H9 (cell line): ENCODE data around the gene EPC1. TPM values are rescaled to one million over a fixed set of nuclear protein-coding genes. Genes with fewer than 3 reads are reported as not detected.
A peak's percentile ranks its signal among the peaks of the same experiment; 100 is the strongest.

ENCODE experiments used
- DNase-seq: peaks from one replicate; pipeline ENCODE4 v3.0.0-alpha.2; 2017
- H2AFZ ChIP-seq: one replicate; pipeline ENCODE4 v1.6.1; 2013; ENCODE audit warnings: mild to moderate bottlenecking, low read length, control low read depth, moderate library complexity
- H2AK5ac ChIP-seq: 2 replicates; pipeline ENCODE4 v1.6.1; 2013; ENCODE audit warnings: low read length, control low read depth, mixed read lengths; ENCODE audit not compliant: insufficient read length
- H2BK120ac ChIP-seq: one replicate; pipeline ENCODE4 v1.6.1; 2013; ENCODE audit warnings: low read depth, mild to moderate bottlenecking, low read length, control low read depth, inconsistent platforms; ENCODE audit not compliant: poor library complexity, severe bottlenecking
- H2BK12ac ChIP-seq: 2 replicates; pipeline ENCODE4 v1.6.1; 2013; ENCODE audit warnings: low read length, control low read depth, mixed read lengths, low read depth; ENCODE audit not compliant: insufficient read length
- H2BK15ac ChIP-seq: 2 replicates; pipeline ENCODE4 v1.6.1; 2013; ENCODE audit warnings: low read depth, low read length, control low read depth
- H2BK20ac ChIP-seq: one replicate; pipeline ENCODE4 v1.6.1; 2013; ENCODE audit warnings: low read depth, mild to moderate bottlenecking, low read length, control low read depth, inconsistent platforms; ENCODE audit not compliant: poor library complexity, severe bottlenecking
- H2BK5ac ChIP-seq: 2 replicates; pipeline ENCODE4 v1.6.1; 2013; ENCODE audit warnings: low read length, control low read depth, mixed read lengths; ENCODE audit not compliant: insufficient read length
- H3K14ac ChIP-seq: 2 replicates; pipeline ENCODE4 v1.6.1; 2013; ENCODE audit warnings: low read length, control low read depth; ENCODE audit not compliant: insufficient read depth
- H3K18ac ChIP-seq: 2 replicates; pipeline ENCODE4 v1.6.1; 2013; ENCODE audit warnings: low read depth, mild to moderate bottlenecking, mixed read lengths, low read length, control low read depth; ENCODE audit not compliant: insufficient read length
- H3K23ac ChIP-seq: 2 replicates; pipeline ENCODE4 v1.6.1; 2013; ENCODE audit warnings: low read length, control low read depth, mixed read lengths, low read depth; ENCODE audit not compliant: insufficient read length
- H3K23me2 ChIP-seq: 2 replicates; pipeline ENCODE4 v1.6.1; 2013; ENCODE audit warnings: low read depth, mild to moderate bottlenecking, mixed read lengths, low read length, control low read depth; ENCODE audit not compliant: insufficient read length, poor library complexity, severe bottlenecking
- H3K27ac ChIP-seq: 2 replicates; pipeline ENCODE4 v1.5.1; 2013; ENCODE audit warnings: low read length, control low read depth, mixed read lengths, low read depth; ENCODE audit not compliant: insufficient read length
- H3K27me3 ChIP-seq: 2 replicates; pipeline ENCODE4 v1.6.1; 2013; ENCODE audit warnings: low read length, control low read depth, inconsistent platforms; ENCODE audit not compliant: insufficient read depth
- H3K4ac ChIP-seq: 2 replicates; pipeline ENCODE4 v1.6.1; 2013; ENCODE audit warnings: low read depth, mild to moderate bottlenecking, control low read depth, inconsistent platforms, low read length, moderate library complexity
- H3K4me1 ChIP-seq: 2 replicates; pipeline ENCODE4 v1.6.1; 2013; ENCODE audit warnings: low read length, control low read depth, inconsistent platforms; ENCODE audit not compliant: insufficient read depth
- H3K4me2 ChIP-seq: 2 replicates; pipeline ENCODE4 v1.6.1; 2013; ENCODE audit warnings: low read length, control low read depth, mixed read lengths; ENCODE audit not compliant: insufficient read length, insufficient read depth
- H3K56ac ChIP-seq: 2 replicates; pipeline ENCODE4 v1.6.1; 2013; ENCODE audit warnings: low read depth, mild to moderate bottlenecking, mixed read lengths, low read length, control low read depth; ENCODE audit not compliant: insufficient read length
- H3K79me1 ChIP-seq: 2 replicates; pipeline ENCODE4 v1.6.1; 2013; ENCODE audit warnings: low read depth, mild to moderate bottlenecking, moderate library complexity, low read length, control low read depth, inconsistent platforms; ENCODE audit not compliant: insufficient read depth, poor library complexity, severe bottlenecking
- H3K79me2 ChIP-seq: 2 replicates; pipeline ENCODE4 v1.6.1; 2013; ENCODE audit warnings: low read length, control low read depth, inconsistent platforms; ENCODE audit not compliant: insufficient read depth
- H3K9ac ChIP-seq: 2 replicates; pipeline ENCODE4 v1.6.1; 2013; ENCODE audit warnings: low read length, control low read depth, mixed read lengths; ENCODE audit not compliant: insufficient read length; ENCODE audit errors: extremely low read depth
- H3K9me3 ChIP-seq: one replicate; pipeline ENCODE4 v1.6.1; 2013; ENCODE audit warnings: low read depth, low read length, inconsistent platforms; ENCODE audit not compliant: control insufficient read depth
- H3T11ph ChIP-seq: one replicate; pipeline ENCODE4 v1.6.1; 2013; ENCODE audit warnings: mild to moderate bottlenecking, low read length, control low read depth, inconsistent platforms
- H4K20me1 ChIP-seq: one replicate; pipeline ENCODE4 v1.6.1; 2013; ENCODE audit not compliant: control insufficient read depth, insufficient read length, insufficient read depth
- H4K5ac ChIP-seq: 2 replicates; pipeline ENCODE4 v1.6.1; 2013; ENCODE audit warnings: low read depth, mild to moderate bottlenecking, mixed read lengths, low read length, control low read depth; ENCODE audit not compliant: insufficient read length
- H4K8ac ChIP-seq: replicated peaks from 2 replicates; pipeline ENCODE4 v1.6.1; 2013; ENCODE audit warnings: low read length, control low read depth, mixed read lengths, low read depth; ENCODE audit not compliant: insufficient read length
- H4K91ac ChIP-seq: 2 replicates; pipeline ENCODE4 v1.6.1; 2013; ENCODE audit warnings: low read depth, mild to moderate bottlenecking, moderate library complexity, mixed read lengths, low read length, control low read depth; ENCODE audit not compliant: insufficient read length
- H3K27ac Mint-ChIP-seq, 3 experiments: 2 replicates in 2 of 3; 3 replicates in 1 of 3; pipeline ENCODE4 v1.8.0; 2020 to 2021; ENCODE audit warnings: mixed read lengths in 3 of 3, mild to moderate bottlenecking in 1 of 3, moderate library complexity in 1 of 3
- H3K27me3 Mint-ChIP-seq: 2 replicates; pipeline ENCODE4 v1.8.0; 2021; ENCODE audit warnings: low read depth, mild to moderate bottlenecking, moderate library complexity, mixed read lengths
- H3K36me3 Mint-ChIP-seq, 3 experiments: 2 replicates in 2 of 3; 3 replicates in 1 of 3; pipeline ENCODE4 v1.8.0; 2020 to 2021; ENCODE audit warnings: low read depth in 3 of 3, mixed read lengths in 3 of 3; ENCODE audit not compliant: insufficient read depth in 1 of 3
- H3K4me1 Mint-ChIP-seq, 2 experiments: 2 replicates each; pipeline ENCODE4 v1.8.0; 2020; ENCODE audit warnings: mixed read lengths in 2 of 2
- H3K4me3 Mint-ChIP-seq, 2 experiments: 2 replicates in 1 of 2; 3 replicates in 1 of 2; pipeline ENCODE4 v1.8.0; 2020 to 2021; ENCODE audit warnings: mild to moderate bottlenecking in 2 of 2, mixed read lengths in 2 of 2, moderate library complexity in 1 of 2
- H3K9me3 Mint-ChIP-seq, 2 experiments: 2 replicates in 1 of 2; 3 replicates in 1 of 2; pipeline ENCODE4 v1.8.0; 2020; ENCODE audit warnings: mild to moderate bottlenecking in 2 of 2, mixed read lengths in 2 of 2, moderate library complexity in 1 of 2
- CTCF ChIP-seq: fragments of 200-600 bp; sonication (generic); conservative IDR thresholded peaks from 3 replicates; pipeline ENCODE4 v1.8.0; 2021; ENCODE audit warnings: antibody characterized with exemption, mild to moderate bottlenecking
- WGBS: extraction: QIAGEN DNeasy Blood & Tissue Kit; methylation state at CpG from one replicate; pipeline ENCODE4 v1.1.7; 2013; ENCODE audit warnings: missing lambda C conversion rate, low lambda C conversion rate, mixed read lengths; ENCODE audit not compliant: insufficient read length; ENCODE audit errors: extremely low coverage; 5-methylcytosine and 5-hydroxymethylcytosine counted together
- total RNA-seq: library from RNA; stranded (reverse); gene quantifications from 2 replicates; pipeline ENCODE4 v1.2.1, GENCODE V29; 2021

The EPC1 gene
- total RNA-seq, 1 experiment from 2014 or later: 32.5 TPM

- H2AFZ ChIP-seq: no peak overlapping the region
- H4K5ac ChIP-seq: no peak overlapping the region
- H3K4me2 ChIP-seq: peak overlapping the region; percentile 88
- H2BK20ac ChIP-seq: no peak overlapping the region
- H2BK12ac ChIP-seq: no peak overlapping the region
- H2BK15ac ChIP-seq: no peak overlapping the region
- no peaks in the 10 kb centered on the region for H3K79me1 ChIP-seq
- peak overlapping the region; percentile 11 for H2BK5ac ChIP-seq
- no peak overlapping the region for H3T11ph ChIP-seq
- no peak overlapping the region for H3K23ac ChIP-seq
- Mint-ChIP-seq H3K9me3 (no peaks in the 10 kb centered on the region), H3K27ac (no peak overlapping the region), H3K36me3 (no peaks in the 10 kb centered on the region), H3K4me1 (peaks cover 2 to 5% of the 10 kb centered on the region in 2 experiments; a peak in 1 of 4 replicates), H3K27me3 (no peaks in the 10 kb centered on the region), H3K4me3 (no peak overlapping the region)
- H4K8ac ChIP-seq: no peak overlapping the region
- H3K9ac ChIP-seq: peak overlapping the region; percentile 74
- H3K27ac ChIP-seq: peak overlapping the region; percentile 44
- peak; percentile 89 for DNase-seq
- H3K23me2 ChIP-seq: peaks cover 2% of the 10 kb centered on the region
- H4K91ac ChIP-seq: no peak overlapping the region
- H3K27me3 ChIP-seq: no peaks in the 10 kb centered on the region
- no peak overlapping the region for H3K18ac ChIP-seq
- no peak overlapping the region for H2BK120ac ChIP-seq
- no peaks in the 10 kb centered on the region; the same call in 1 of the 2 replicates for H3K79me2 ChIP-seq
- no peak for TF ChIP-seq CTCF
- WGBS: no CpG with 5 or more reads among the region's 19 CpGs
- no peak overlapping the region; the same call in 1 of the 2 replicates for H3K4ac ChIP-seq
- H4K20me1 ChIP-seq: no peaks in the 10 kb centered on the region
- H3K56ac ChIP-seq: no peak overlapping the region
- no peak overlapping the region for H3K14ac ChIP-seq
- H3K4me1 ChIP-seq: peaks cover 2% of the 10 kb centered on the region; the same call in 1 of the 2 replicates
- no peak overlapping the region for H2AK5ac ChIP-seq
- no peaks in the 10 kb centered on the region for H3K9me3 ChIP-seq
These were observed 31.7 kb upstream of the EPC1 start for GRCh38 chr10:32378363-32379317.
